NCI-H1417 (cell line): ENCODE results near the gene PDLIM5.
"Not testable (repeated sequence)": the region's sequence is repeated elsewhere in the genome, so short reads cannot be mapped to it uniquely, and the experiment has no call there.

Source experiments
- DNase-seq, 3 experiments: peaks; one replicate each; lab custom pipeline; 2025; lab: John Stamatoyannopoulos, UW

Gene PDLIM5

DNA sequence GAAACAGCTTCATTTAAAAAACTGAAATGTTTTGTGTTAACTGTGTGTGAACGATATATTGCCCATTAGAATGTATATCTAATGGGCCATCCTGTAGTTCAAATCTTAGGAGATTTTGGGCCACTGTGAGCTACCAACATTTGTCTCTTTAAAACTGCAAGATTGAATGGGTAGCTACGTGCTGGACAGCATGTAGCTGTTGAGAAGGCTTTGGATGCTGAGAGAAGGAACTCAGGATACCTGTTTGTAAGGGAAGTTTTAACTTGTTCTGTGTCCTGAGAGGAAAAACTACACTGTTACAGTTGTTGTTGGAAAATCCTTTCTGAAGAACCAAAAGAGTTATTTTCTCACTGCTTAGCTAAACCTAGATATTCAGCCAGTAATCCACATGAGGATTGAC is 45.9 kb downstream of the PDLIM5 start:
- no peak for DNase-seq

DNA sequence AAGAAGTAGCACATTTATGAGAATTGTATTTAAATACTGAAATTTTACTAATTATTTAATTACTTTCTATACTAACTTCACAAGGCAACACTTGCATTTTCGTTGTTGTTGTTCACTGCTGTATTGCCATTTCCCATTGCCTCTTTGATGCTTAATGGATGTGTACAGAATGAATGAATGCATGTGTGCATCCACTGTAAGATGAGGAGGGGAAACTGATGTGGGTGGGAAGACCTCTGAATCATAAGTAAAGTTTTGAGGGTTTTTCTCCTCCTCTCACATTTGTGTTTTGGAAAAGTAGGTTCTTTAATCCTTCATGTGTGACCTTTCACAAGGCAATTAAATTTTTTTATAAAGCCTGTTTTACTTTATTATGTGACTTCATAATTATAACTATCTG is 46.8 kb downstream of the PDLIM5 start:
- DNase-seq: no peak

DNA sequence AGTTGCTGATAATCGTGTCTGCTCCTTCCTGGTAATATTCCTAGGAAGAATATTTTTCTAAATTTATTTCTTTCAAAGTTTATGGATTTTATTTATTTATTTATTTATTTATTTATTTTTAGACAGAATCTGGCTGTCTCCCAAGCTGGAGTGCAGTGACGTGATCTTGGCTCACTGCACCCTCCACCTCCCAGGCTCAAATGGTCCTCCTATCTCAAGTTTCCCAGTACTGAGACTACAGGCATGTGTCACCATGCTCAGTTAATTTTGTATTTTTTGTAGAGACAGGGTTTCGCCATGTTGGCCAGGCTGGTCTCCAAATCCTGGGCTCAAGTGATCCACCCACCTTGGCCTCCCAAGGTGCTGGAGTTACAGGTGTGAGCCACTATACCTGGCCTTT is 48.9 kb downstream of the PDLIM5 start:
- no peak for DNase-seq

DNA sequence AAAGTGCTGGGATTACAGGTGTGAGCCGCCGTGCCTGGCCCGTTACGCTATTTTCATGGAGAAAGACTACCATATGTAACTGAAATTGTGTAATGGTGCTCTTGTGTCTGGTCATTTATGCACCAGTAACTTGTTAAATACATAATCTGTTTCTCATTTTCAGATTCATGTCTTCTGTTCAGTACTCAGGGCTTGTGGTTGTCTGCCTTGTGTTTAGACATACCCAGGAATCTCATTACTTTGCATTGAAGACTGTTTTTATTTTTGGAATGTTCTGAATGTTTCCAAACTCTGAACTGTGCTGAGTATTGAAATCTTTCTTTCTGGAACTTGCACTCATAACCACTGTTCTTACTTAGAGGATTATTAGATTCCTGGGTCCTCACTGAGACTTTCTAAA is 52.8 kb downstream of the PDLIM5 start:
- DNase-seq: no peak

- no peak for DNase-seq
Observed at GRCh38 chr4:94506822-94507221, 55.1 kb downstream of the PDLIM5 start.

DNA sequence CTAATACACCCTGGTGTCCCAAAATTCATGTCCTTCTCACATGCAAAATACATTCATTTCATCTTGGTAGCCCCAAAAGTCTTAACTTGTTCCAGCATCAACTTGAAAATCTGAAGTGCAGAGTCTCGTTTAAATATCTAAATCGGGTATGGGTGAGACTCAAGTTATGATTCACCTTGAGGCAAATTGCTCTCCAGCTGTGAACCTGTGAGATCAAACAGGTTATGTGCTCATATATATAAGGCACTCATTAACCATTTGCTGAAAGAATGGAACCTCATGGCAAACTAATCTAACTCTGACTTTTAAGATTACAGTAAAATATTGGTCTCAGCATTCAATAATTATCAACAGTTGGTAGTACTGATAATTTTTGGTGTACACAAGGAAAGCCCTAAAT is 55.5 kb downstream of the PDLIM5 start:
- DNase-seq: peak in 1 of 3 experiments; percentile 42

GRCh38 chr4:94507708-94508107 is 56.0 kb downstream of the PDLIM5 start:
- no peak for DNase-seq

GRCh38 chr4:94508296-94508695 is 56.6 kb downstream of the PDLIM5 start:
- no peak for DNase-seq

DNA sequence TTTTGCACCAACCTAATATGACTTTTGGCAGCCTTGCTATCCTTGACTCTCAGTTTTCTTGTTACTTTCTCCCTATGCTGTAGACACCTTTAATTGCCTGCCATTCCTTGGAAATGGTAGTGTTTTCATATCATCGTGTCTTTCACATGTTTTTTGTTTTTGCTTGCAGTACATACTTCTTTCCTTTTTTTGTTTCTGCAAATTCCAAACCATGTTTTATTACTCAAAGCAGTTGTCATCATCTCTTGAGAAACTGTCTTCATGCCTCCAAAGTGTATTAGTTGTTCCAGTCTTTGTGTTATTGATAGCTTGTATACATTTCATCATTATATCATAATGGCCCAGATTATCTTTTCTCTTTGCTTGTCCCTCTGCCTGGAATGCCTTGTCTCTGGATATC is 57.1 kb downstream of the PDLIM5 start:
- no peak for DNase-seq

DNA sequence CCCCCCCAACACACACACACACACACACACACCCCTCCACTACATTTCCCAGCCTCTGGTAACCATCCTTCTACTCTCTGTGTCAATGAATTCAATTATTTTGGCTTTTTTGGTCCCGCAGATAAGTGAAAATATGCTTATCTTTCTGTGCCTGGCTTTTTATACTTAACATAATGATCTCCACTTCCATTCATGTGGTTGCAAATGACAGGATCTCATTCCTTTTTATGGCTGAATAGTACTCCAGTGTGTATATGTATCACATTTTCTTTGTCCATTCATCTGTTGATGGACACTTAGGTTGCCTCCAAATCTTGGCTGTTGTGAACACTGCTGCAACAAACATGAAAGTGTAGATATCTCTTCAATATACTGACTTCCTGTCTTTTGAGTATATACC is 59.8 kb downstream of the PDLIM5 start:
- DNase-seq: no peak

DNA sequence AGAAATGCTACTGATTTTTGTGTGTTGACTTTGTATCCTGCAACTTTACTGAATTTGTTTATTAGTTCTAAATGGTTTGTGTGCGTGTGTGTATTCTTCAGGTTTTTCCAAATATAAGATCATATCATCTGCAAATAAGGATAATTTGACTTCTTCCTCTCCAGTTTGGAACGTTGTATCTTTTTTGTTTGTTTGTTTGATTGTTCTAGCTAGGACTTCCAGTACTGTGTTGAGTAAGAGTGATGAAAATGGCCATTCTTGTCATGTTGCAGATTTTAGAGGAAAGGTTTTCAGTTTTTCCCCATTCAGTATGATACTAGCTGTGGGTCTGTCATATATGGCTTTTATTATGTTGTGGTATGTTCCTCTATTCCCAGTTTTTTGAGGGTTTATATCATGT is 61.8 kb downstream of the PDLIM5 start:
- DNase-seq: not testable (repeated sequence)

DNA sequence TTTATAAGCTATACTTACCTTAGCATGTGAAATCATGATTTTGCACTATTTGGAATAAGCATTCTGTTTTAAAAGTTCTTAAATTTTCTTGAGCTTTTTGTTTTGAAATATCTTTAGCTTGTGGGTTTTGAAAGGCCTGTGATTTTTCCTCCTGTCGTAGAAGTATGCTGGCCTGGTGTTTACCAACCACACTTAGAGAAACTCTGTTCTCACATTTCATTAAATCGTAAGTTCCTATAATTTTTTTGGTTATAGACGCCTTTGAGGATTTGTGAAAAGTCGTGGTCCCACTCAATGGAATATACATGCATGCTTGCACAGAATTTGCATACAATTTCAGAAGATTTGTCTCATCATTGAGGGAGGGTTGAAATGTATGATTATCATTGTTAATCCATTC is 63.6 kb downstream of the PDLIM5 start:
- no peak for DNase-seq

- DNase-seq: no peak
Observed at GRCh38 chr4:94516067-94516466, 64.3 kb downstream of the PDLIM5 start.

GRCh38 chr4:94516999-94517398 is 65.3 kb downstream of the PDLIM5 start:
- DNase-seq: no peak

DNA sequence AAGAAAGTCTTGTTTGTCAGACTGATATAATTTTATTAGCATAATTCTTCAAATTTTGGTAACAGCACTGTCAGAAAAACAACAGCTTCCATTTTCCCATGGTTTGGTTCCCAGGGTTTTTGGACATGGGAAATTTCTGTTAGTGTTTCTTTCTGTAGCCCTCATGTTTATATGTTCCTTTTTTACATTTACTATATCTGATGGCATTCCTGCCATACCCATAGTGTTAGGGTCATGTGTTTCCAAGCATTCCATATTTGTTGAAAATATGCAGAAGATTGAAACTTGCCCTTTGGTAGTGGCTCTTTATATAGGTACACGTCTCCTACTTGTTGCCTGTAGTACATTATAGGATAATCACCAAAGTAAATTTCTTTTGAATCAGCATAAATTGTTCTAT is 65.8 kb downstream of the PDLIM5 start:
- DNase-seq: no peak

- no peak for DNase-seq
Observed at GRCh38 chr4:94519019-94519418, 67.3 kb downstream of the PDLIM5 start.

DNA sequence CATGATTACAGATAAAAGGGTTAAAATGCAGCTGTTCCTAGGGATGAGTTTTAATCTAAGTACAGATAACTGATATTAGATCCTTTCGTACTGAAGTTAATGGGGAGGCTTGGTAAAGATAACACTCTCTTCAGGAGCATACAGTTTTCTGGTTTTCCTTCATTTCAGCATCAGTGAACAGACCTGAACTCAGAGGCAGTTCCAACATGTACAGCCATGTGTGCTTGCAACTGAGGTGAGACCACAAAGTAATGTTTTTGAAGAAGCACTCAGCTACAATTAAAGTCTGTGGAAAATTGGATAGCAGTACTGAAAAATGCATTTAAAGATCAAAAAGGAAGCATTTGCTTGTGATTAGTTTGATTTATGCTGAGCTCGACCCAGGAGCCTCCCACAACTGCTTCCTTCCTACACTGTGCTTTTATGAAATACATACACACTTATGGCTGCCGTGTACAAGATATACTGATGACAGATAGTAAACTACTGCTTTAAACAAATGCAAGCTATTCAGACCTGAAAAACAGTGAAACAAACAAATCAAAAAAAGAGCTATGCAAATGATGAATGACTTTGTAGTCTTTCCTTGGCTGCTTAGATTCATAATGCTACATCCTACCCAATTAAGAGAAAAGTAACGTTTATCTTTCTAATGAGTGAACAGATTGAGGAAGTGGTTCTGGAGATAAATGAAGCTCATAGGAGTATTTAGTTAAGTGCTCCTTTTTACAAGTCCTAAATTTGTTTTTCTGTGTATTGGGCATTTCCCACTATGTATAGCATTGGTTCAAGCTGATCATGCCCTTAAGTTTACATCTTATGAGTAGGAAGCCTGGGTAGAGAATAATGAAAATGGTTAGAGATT is 68.4 kb downstream of the PDLIM5 start:
- DNase-seq: no peak

GRCh38 chr4:94523033-94523580 is 71.4 kb downstream of the PDLIM5 start:
- DNase-seq: no peak

DNA sequence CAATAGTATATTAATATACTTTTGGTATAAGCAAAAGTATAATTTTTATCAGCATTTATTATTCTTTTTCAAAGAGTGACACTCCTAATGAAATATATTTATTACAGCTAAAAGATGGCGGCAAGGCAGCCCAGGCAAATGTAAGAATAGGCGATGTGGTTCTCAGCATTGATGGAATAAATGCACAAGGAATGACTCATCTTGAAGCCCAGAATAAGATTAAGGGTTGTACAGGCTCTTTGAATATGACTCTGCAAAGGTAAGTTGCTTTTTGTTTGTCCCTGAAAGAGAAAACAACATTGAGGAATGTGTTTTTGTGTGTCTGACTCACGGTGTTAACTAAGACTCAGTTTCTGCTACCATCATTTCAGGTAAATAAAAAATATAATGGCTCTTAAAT is 71.9 kb downstream of the PDLIM5 start:
- no peak for DNase-seq

DNA sequence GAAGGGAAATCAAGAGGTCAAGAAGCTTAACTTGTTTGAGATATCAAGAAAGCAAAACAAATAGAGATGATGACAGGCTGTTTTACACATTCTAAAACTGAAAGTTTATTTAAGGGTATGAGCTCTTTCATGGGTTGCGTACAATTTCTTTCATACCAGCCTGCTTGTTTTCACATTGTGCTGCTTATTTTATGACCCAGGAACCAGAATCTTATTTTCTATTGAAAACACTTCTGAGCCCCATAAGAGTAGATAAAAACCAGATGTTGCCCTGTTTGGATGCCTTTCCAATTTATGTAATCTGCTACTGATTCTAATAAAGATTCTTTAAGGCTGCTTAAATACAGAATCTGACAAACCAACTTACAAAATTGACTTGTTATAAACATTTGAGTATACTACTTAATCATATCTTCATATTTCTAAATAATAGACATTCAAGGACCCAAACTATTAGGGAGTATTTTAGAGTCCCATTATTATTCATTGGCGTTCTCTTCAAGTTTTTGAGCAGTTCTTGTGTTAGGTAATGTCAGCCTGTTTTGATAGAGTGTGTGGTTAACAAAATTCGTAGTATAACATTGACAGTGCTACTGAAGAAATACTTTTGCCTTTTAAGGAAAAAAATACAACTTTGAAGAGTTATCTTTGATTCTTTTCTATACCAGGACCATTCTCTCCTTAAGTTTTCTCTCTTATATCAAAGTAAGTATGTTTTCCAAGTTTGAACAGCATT is 74.4 kb downstream of the PDLIM5 start:
- DNase-seq: no peak

DNA sequence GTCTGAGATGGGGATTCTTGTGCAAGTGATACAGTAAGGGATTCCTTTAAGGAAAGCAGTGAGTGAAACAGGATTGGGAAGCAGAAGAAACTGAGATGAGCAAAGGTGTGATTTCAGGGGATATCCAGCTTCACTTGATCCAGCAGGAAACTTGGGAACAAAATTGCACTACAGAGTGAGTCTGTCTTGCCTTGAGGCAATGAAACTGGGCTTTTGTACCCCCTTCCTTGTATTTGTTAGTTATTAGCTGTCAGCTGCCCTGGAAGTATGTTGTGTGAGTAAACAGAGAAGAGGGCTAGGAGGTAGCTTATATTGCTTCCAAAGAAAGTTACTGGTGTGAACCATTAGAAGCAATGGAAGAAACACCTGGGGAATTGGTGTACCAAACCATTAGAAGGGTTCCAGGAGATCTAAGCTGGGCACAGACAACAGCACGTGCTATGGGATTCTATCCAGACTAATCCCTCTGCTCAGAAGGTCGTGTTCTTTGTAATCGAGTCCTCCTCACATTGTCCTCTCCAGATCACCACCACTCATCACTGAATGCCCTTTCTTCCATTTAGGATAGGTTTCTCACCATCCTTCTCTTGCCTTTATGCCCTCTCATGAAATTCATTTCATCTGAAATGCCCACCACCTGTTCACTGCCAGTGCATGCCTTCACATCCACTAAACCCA is 76.0 kb downstream of the PDLIM5 start:
- DNase-seq: no peak

- DNase-seq: no peak
Observed at GRCh38 chr4:94528792-94529451, 77.2 kb downstream of the PDLIM5 start.
